Neural progenitor cell (in vitro differentiated cells): Measurements from ENCODE around the gene ZFP36L2. TPM values are rescaled to one million over a fixed set of nuclear protein-coding genes. Genes with fewer than 3 reads are reported as not detected.

ENCODE experiments used
- DNase-seq: peaks from one replicate; pipeline ENCODE4 v3.0.0-alpha.2; 2016; ENCODE audit warnings: low spot score
- H2AFZ ChIP-seq: fragments of 200-600 bp; sonication (generic); replicated peaks from 2 replicates; pipeline ENCODE4 v1.6.1; 2016; ENCODE audit warnings: antibody characterized with exemption
- H3F3A ChIP-seq: fragments of 200-600 bp; sonication (generic); 2 replicates; pipeline ENCODE4 v1.6.1; 2016; ENCODE audit warnings: antibody characterized with exemption, low read depth
- H3K27ac ChIP-seq: fragments of 200-600 bp; sonication (generic); 2 replicates; pipeline ENCODE4 v1.5.1; 2016; ENCODE audit warnings: mild to moderate bottlenecking
- H3K27me3 ChIP-seq: fragments of 200-600 bp; sonication (generic); 2 replicates; pipeline ENCODE4 v1.6.1; 2016; ENCODE audit warnings: mild to moderate bottlenecking, moderate library complexity
- H3K36me3 ChIP-seq: fragments of 200-600 bp; sonication (generic); 2 replicates; pipeline ENCODE4 v1.5.1; 2016
- H3K4me1 ChIP-seq: fragments of 200-600 bp; sonication (generic); 2 replicates; pipeline ENCODE4 v1.6.1; 2016; ENCODE audit warnings: mixed run types
- H3K4me2 ChIP-seq: fragments of 200-600 bp; sonication (generic); 2 replicates; pipeline ENCODE4 v1.6.1; 2016
- H3K4me3 ChIP-seq: fragments of 200-600 bp; sonication (generic); 2 replicates; pipeline ENCODE4 v1.5.1; 2016
- H3K79me2 ChIP-seq: fragments of 200-600 bp; sonication (generic); 2 replicates; pipeline ENCODE4 v1.6.1; 2016; ENCODE audit warnings: low read depth
- H3K9ac ChIP-seq: fragments of 200-600 bp; sonication (generic); 2 replicates; pipeline ENCODE4 v1.6.1; 2016
- H3K9me3 ChIP-seq: fragments of 200-600 bp; sonication (generic); 2 replicates; pipeline ENCODE4 v1.5.1; 2016; ENCODE audit warnings: low read depth
- H4K20me1 ChIP-seq: fragments of 200-600 bp; sonication (generic); 2 replicates; pipeline ENCODE4 v1.6.1; 2016; ENCODE audit warnings: low read depth
- H3K27ac Mint-ChIP-seq: 3 replicates; pipeline ENCODE4 v1.8.0; 2021; ENCODE audit warnings: mixed read lengths
- H3K27me3 Mint-ChIP-seq: 2 replicates; pipeline ENCODE4 v1.8.0; 2022; ENCODE audit warnings: low read depth, mild to moderate bottlenecking, inconsistent platforms, moderate library complexity, mixed read lengths; ENCODE audit not compliant: insufficient read depth
- H3K36me3 Mint-ChIP-seq: 3 replicates; pipeline ENCODE4 v1.8.0; 2021; ENCODE audit warnings: mixed read lengths
- H3K4me1 Mint-ChIP-seq: 3 replicates; pipeline ENCODE4 v1.8.0; 2021; ENCODE audit warnings: mixed read lengths
- H3K4me3 Mint-ChIP-seq: 3 replicates; pipeline ENCODE4 v1.8.0; 2021; ENCODE audit warnings: mild to moderate bottlenecking, moderate library complexity, mixed read lengths
- H3K9me3 Mint-ChIP-seq: 3 replicates; pipeline ENCODE4 v1.8.0; 2020; ENCODE audit warnings: mixed read lengths
- EZH2 ChIP-seq: fragments of 200-600 bp; sonication (generic); IDR thresholded peaks from 2 replicates; pipeline ENCODE4 v1.6.1; 2017; ENCODE audit warnings: antibody characterized with exemption, mild to moderate bottlenecking, moderate library complexity
- EZH2phosphoT487 ChIP-seq: fragments of 200-600 bp; sonication (generic); IDR thresholded peaks from 2 replicates; pipeline ENCODE4 v1.6.1; 2017; ENCODE audit warnings: antibody characterized with exemption
- total RNA-seq: library from RNA; depleted of rRNA; stranded (reverse); fragments of >200 nt; gene quantifications from 2 replicates; pipeline ENCODE4 v1.2.3, GENCODE V29; 2015; ENCODE audit warnings: low replicate concordance
- TF ChIP-seq, protein P1 (sequence below): fragments of 200-600 bp; sonication (generic); IDR thresholded peaks from 2 replicates; pipeline ENCODE4 v1.5.1; 2017; ENCODE audit warnings: antibody characterized with exemption, mild to moderate bottlenecking

The ZFP36L2 gene
- total RNA-seq, 1 donor from 2014 or later, result 13.8 TPM

DNA sequence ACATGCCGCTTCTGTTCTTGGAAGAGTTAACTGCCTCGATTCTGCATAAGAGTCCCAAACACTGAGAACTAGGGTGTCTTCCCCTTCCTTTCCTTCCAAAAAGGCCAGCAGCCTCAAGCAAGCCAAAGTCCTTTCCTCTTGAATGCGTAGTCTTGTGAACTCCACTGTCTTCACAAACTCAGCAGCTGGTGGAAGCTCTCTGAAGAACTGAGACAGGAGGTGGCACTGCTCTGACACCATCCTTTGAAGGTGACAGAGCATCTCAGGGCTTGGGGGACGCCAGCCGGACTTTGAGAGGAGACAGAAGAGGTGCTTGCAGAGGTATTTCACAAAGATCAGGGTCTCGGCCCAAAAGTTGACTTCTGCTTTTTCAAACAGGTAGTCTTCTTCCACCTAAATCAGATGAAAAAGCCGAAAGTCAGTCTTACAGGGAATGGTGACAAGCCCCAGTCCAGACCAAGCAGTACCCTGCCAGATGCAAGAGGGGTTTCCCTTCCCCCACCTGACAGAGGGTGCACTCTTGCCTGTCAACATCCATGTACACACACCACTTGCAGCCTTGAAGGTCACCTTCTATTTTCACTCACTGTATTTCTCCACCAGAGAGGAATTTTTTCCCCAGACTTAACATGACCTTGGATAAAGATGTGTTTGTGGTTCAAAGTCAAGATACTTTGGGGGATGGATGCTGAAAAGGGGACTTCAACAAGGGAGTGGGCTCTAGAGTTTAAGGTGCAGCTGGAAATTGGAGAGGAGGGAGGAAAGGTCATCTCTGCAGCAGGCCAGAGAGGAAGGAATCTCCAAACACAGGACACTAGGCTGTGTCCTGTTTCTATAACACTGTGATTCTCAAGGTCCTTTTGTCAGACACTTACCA lies 4.8 kb upstream of the ZFP36L2 start:
- H4K20me1 ChIP-seq, result no peaks in the 10 kb centered on the region
- peaks cover 20% of the 10 kb centered on the region for H3K79me2 ChIP-seq
- H3K9me3 ChIP-seq, result no peaks in the 10 kb centered on the region
- no peak overlapping the region for H3K9ac ChIP-seq
- H3F3A ChIP-seq, result peaks cover 50% of the 10 kb centered on the region
- H3K36me3 ChIP-seq, result no peaks in the 10 kb centered on the region
- H3K27me3 ChIP-seq, result no peaks in the 10 kb centered on the region
- no peak overlapping the region for H3K27ac ChIP-seq
- no peak overlapping the region for H3K4me3 ChIP-seq
- no peaks in the 10 kb centered on the region for H3K9me3 Mint-ChIP-seq
- H3K4me1 Mint-ChIP-seq, result peaks cover 21% of the 10 kb centered on the region
- no peak for DNase-seq
- peaks cover 3% of the 10 kb centered on the region for H3K27me3 Mint-ChIP-seq
- no peak overlapping the region for H3K4me2 ChIP-seq
- H3K4me3 Mint-ChIP-seq, result no peak overlapping the region
- H3K27ac Mint-ChIP-seq, result peak overlapping the region; percentile 57
- TF ChIP-seq EZH2 (no peak), EZH2phosphoT487 (no peak)
- TF ChIP-seq, protein P1, sequence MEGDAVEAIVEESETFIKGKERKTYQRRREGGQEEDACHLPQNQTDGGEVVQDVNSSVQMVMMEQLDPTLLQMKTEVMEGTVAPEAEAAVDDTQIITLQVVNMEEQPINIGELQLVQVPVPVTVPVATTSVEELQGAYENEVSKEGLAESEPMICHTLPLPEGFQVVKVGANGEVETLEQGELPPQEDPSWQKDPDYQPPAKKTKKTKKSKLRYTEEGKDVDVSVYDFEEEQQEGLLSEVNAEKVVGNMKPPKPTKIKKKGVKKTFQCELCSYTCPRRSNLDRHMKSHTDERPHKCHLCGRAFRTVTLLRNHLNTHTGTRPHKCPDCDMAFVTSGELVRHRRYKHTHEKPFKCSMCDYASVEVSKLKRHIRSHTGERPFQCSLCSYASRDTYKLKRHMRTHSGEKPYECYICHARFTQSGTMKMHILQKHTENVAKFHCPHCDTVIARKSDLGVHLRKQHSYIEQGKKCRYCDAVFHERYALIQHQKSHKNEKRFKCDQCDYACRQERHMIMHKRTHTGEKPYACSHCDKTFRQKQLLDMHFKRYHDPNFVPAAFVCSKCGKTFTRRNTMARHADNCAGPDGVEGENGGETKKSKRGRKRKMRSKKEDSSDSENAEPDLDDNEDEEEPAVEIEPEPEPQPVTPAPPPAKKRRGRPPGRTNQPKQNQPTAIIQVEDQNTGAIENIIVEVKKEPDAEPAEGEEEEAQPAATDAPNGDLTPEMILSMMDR, result no peak
- peaks cover 2% of the 10 kb centered on the region for H3K36me3 Mint-ChIP-seq
- H2AFZ ChIP-seq, result no peak overlapping the region
- peaks cover 18% of the 10 kb centered on the region for H3K4me1 ChIP-seq

DNA sequence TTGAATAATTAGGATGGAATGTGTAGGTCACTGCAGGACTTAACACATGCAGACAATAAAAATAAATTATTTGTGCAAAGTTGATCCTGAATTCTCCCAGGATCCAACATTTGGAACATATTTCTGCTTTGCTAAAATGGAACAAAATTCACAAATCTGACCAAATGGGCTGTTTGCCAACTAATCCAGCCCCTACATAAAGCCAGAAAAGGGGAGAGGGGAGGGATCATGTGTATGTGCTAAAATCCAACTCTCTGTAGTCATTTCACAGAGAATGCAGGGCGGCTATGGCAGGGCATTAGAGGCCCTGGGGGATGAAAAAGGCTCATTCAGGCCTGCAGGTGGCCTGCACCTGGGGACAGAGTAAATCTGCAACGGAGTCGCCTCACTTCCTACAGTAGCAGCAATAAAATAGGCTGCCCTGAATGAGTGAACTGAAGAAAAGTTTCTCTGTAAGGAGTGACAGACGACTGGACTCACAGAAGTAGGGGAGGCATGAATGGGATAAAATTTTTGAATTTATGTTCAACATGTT lies 4.0 kb upstream of the ZFP36L2 start:
- H3K27ac Mint-ChIP-seq, result no peak overlapping the region
- no peak overlapping the region for H3K4me3 Mint-ChIP-seq
- no peaks in the 10 kb centered on the region for H3K36me3 ChIP-seq
- peaks cover 3% of the 10 kb centered on the region for H3K27me3 Mint-ChIP-seq
- no peak overlapping the region for H3K9ac ChIP-seq
- H3F3A ChIP-seq, result peaks cover 58% of the 10 kb centered on the region
- peak overlapping the region; percentile 29 for H3K4me2 ChIP-seq
- no peaks in the 10 kb centered on the region for H3K9me3 Mint-ChIP-seq
- peaks cover 2% of the 10 kb centered on the region for H3K36me3 Mint-ChIP-seq
- H3K4me1 ChIP-seq, result peaks cover 18% of the 10 kb centered on the region
- no peak overlapping the region for H3K27ac ChIP-seq
- DNase-seq, result peak; percentile 36
- TF ChIP-seq EZH2 (no peak), EZH2phosphoT487 (no peak)
- TF ChIP-seq, protein P1, result no peak
- H2AFZ ChIP-seq, result no peak overlapping the region
- H4K20me1 ChIP-seq, result peaks cover 6% of the 10 kb centered on the region
- peaks cover 21% of the 10 kb centered on the region for H3K4me1 Mint-ChIP-seq
- no peak overlapping the region for H3K4me3 ChIP-seq
- H3K9me3 ChIP-seq, result no peaks in the 10 kb centered on the region
- peaks cover 28% of the 10 kb centered on the region for H3K79me2 ChIP-seq
- no peaks in the 10 kb centered on the region for H3K27me3 ChIP-seq

DNA sequence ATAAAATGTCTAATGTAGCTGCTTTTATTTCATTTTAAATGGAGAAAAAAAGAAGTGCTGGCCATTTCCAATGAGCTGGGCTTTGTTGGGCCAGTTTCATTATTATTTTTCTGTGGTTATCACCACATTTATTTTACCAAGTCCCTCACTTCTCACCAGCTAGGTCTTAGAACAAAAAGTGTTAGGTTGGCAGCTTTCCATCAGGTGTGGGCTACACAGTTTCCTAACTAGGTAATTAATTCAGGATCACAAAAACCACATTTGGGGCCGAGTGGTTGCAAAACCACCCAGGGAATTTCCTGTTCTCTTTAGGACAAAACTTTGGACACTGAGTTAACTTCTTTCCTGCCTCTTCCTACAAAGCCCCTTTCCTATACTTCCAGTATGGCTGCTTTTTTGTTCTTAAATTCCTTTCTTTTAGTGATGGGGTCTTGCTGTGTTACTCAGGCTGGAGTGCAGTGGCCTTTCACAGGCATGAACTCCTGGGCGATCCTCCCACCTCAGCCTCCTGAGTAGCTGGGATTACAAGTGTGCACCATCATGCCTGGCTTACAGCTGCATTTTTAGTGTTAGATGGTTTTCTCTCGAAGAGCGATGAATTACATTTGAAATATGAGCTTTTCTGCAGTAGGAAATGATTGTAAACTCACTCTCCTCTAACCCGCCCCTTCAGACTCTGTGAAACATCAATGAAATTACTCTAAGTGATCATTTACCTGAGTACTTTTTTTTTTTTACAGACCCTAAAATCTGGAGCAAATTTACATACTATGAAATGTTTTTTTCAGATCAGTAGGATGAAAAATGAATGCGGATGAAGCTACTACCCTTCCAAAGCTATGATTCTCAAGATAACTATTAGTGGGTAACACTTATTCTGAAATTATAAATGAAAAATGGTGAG lies 2.6 kb upstream of the ZFP36L2 start:
- Histone ChIP-seq H3K27ac (no peak overlapping the region), H3K27me3 (no peaks in the 10 kb centered on the region), H3K9ac (no peak overlapping the region), H4K20me1 (peaks cover 18% of the 10 kb centered on the region), H3K4me1 (peaks cover 18% of the 10 kb centered on the region), H2AFZ (no peak overlapping the region), H3K4me2 (no peak overlapping the region), H3K4me3 (no peak overlapping the region), H3K9me3 (no peaks in the 10 kb centered on the region), H3K79me2 (peaks cover 42% of the 10 kb centered on the region), H3F3A (peaks cover 64% of the 10 kb centered on the region), H3K36me3 (no peaks in the 10 kb centered on the region)
- H3K27ac Mint-ChIP-seq, result no peak overlapping the region
- TF ChIP-seq EZH2 (no peak), EZH2phosphoT487 (no peak)
- TF ChIP-seq, protein P1, result no peak
- H3K4me1 Mint-ChIP-seq, result peaks cover 24% of the 10 kb centered on the region
- peaks cover 3% of the 10 kb centered on the region for H3K27me3 Mint-ChIP-seq
- no peaks in the 10 kb centered on the region for H3K9me3 Mint-ChIP-seq
- H3K4me3 Mint-ChIP-seq, result peak overlapping the region; percentile 51
- peaks cover 3% of the 10 kb centered on the region for H3K36me3 Mint-ChIP-seq
- no peak for DNase-seq
